CD4-positive, alpha-beta T cell treated with Interleukin-2 at 100 ng/mL for 4 hours (primary cell): Measurements from ENCODE around the gene UST.

Experiments
- DNase-seq: peaks from one replicate; pipeline ENCODE4 v3.0.0-alpha.2; 2020; ENCODE audit warnings: low spot score

Gene UST

GRCh38 chr6:149063468-149063867, 316.6 kb downstream of the UST start:
- no peak for DNase-seq

GRCh38 chr6:149064001-149064659, 317.3 kb downstream of the UST start:
- DNase-seq = no peak

GRCh38 chr6:149064660-149065015, 317.8 kb downstream of the UST start:
- no peak for DNase-seq

GRCh38 chr6:149065121-149065520, 318.3 kb downstream of the UST start:
- DNase-seq = no peak

- DNase-seq = peak; percentile 80
These were observed 319.1 kb downstream of the UST start for GRCh38 chr6:149065658-149066556.

- no peak for DNase-seq
These were observed 325.2 kb downstream of the UST start for GRCh38 chr6:149071997-149072396.

GRCh38 chr6:149074832-149075258, 328.0 kb downstream of the UST start:
- no peak for DNase-seq

GRCh38 chr6:149075616-149076354, 329.0 kb downstream of the UST start:
- DNase-seq = peak; percentile 32

- DNase-seq = no peak
These were observed 329.5 kb downstream of the UST start for GRCh38 chr6:149076355-149076734.

- peak; percentile 65 for DNase-seq
These were observed 330.4 kb downstream of the UST start for GRCh38 chr6:149077208-149077607.

- no peak for DNase-seq
These were observed 331.5 kb downstream of the UST start for GRCh38 chr6:149078211-149078782.

- no peak for DNase-seq
These were observed 332.6 kb downstream of the UST start for GRCh38 chr6:149079456-149079855.

- no peak for DNase-seq
These were observed 333.2 kb downstream of the UST start for GRCh38 chr6:149079911-149080491.

GRCh38 chr6:149080511-149080910, 333.7 kb downstream of the UST start:
- DNase-seq = no peak

GRCh38 chr6:149081281-149081680, 334.5 kb downstream of the UST start:
- DNase-seq = no peak

GRCh38 chr6:149082320-149082719, 335.5 kb downstream of the UST start:
- peak; percentile 92 for DNase-seq

- DNase-seq = no peak
These were observed 337.2 kb downstream of the UST start for GRCh38 chr6:149084026-149084425.

GRCh38 chr6:149084808-149085556, 338.2 kb downstream of the UST start:
- DNase-seq = peak; percentile 50

- DNase-seq = no peak
These were observed 338.7 kb downstream of the UST start for GRCh38 chr6:149085557-149085938.

GRCh38 chr6:149086363-149086762, 339.5 kb downstream of the UST start:
- DNase-seq = no peak

- DNase-seq = no peak
These were observed 341.1 kb downstream of the UST start for GRCh38 chr6:149087898-149088297.
